C4-2B (cell line): Measurements from ENCODE around the gene MYO1H.

Source experiments
- H3K27ac ChIP-seq: fragments of 450-650 bp; 2 replicates; pipeline ENCODE4 v1.5.1; 2017
- ZFX ChIP-seq: fragments of 450-650 bp; IDR thresholded peaks from 2 replicates; pipeline ENCODE4 v1.6.1; 2017
- TF ChIP-seq, protein P1 (sequence below): fragments of 450-650 bp; conservative IDR thresholded peaks from 2 replicates; pipeline ENCODE4 v1.5.1; 2017; ENCODE audit warnings: mild to moderate bottlenecking

Gene MYO1H

DNA sequence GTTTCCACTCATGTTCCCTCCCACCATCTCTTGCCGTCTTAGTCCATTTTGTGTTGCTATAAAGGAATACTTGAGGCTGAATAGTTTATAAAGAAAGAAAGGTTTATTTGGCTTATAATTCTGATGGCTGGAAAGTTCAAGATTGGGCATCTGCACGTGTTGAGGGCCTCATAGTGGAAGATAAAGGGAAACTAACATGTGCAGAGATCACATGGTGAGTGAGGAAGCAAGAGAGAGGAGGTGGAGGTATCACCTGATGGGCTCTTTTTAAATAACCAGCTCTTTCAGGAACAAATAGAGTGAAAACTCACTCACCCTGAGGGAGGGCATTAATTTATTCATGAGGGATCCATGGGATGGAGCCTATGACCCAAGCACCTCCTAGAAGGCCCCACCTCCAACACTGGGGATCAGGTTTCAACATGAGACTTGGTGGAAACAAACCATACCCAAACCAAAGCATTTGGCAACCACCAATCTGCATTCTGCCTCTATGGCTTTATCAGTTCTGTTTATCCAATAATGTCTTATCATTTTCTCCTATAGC lies 29.5 kb downstream of the MYO1H start:
- no peak for TF ChIP-seq ZFX
- TF ChIP-seq, protein P1, sequence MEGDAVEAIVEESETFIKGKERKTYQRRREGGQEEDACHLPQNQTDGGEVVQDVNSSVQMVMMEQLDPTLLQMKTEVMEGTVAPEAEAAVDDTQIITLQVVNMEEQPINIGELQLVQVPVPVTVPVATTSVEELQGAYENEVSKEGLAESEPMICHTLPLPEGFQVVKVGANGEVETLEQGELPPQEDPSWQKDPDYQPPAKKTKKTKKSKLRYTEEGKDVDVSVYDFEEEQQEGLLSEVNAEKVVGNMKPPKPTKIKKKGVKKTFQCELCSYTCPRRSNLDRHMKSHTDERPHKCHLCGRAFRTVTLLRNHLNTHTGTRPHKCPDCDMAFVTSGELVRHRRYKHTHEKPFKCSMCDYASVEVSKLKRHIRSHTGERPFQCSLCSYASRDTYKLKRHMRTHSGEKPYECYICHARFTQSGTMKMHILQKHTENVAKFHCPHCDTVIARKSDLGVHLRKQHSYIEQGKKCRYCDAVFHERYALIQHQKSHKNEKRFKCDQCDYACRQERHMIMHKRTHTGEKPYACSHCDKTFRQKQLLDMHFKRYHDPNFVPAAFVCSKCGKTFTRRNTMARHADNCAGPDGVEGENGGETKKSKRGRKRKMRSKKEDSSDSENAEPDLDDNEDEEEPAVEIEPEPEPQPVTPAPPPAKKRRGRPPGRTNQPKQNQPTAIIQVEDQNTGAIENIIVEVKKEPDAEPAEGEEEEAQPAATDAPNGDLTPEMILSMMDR: no peak
- no peak overlapping the region for H3K27ac ChIP-seq

DNA sequence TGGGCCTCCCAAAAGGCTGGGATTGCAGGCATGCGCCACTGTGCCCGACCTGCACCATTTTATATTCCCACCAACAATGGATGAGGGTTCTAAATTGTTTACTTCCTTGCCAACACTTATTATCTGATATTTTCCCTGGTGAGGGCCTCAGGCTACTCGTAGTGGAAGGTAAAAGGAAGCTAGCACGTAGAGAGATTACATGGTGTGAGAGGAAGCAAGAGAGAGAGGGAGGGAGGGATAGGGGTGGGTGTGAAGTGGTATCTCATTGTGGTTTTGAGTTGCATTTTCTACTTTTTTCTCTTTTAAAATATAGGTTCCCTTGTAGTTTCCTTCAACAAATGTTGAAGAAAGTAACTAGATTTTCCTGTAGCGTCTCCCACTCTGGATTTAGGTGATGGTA lies 30.9 kb downstream of the MYO1H start:
- no peak overlapping the region for H3K27ac ChIP-seq
- no peak for TF ChIP-seq ZFX
- TF ChIP-seq, protein P1: no peak

DNA sequence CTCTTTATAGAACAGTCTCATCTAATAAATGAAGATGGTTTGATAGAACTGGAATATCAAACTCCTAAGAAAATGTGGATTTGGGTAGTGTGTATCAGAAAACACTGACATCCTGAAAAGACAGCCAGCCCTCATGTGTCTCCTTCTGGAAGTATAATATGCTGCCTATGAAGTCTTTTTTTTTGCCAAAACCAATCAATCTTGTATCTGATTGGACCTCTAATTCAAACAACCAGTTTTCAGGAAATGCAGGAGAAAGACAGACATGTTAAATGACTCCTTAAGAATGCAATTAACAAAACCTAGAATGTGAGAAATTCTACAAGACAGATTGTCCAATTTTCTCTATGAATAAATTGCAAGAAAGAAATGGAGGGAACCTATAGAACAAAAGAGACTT lies 34.3 kb downstream of the MYO1H start:
- no peak for TF ChIP-seq ZFX
- TF ChIP-seq, protein P1: no peak
- H3K27ac ChIP-seq: no peak overlapping the region

DNA sequence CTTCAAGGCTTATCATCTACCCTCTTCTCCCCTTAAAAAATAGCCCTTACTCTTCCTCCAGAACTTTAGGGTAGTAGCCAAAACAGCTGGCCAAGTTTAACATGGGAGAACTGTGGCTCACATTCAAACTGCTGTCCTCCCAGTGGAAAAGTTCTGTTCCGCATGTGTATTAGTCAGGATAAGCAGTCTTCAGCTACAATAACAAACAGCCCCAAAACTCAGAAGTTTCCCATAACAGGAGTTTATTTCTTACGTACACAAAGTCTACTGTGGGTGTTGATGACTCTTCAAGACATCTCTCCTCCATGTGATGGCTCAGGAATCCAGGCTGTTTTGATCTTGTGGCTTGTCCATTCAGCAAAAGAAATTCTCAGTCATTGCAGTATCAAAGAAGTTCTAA lies 35.5 kb downstream of the MYO1H start:
- no peak overlapping the region for H3K27ac ChIP-seq
- TF ChIP-seq ZFX: no peak
- TF ChIP-seq, protein P1: no peak

DNA sequence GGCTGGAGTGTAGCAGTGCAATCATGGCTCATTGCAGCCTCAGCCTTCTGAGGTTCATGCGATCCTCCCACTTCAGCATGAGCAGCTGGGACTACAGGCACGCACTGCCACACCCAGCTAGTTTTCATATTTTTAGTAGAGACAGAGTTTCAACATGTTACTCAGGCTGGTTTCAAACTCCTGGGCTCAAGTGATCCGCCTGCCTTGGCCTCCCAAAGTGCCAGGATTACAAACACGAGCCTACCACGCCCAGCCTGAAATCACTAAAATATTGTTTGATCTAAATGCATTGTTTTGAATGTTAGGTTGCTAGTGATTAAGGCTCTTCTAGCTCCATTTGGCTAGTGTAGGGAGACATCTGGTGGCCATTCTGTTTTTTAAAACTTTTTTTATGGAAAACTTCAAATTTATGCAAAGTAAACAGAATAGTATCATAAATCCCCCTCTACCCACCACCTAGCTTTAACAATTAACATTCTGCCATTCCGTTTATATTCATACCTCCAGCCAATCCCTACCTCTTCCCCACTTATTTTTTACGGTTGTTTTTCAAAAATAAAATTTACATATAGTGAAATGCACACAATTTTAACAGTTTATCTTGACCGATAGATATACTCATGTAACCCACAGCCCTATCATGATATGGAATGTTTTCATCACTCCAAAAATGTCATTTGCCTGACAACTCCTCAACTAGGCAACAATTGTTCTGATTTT lies 37.8 kb downstream of the MYO1H start:
- no peak for TF ChIP-seq ZFX
- TF ChIP-seq, protein P1: peak; percentile 68
- peak overlapping the region; percentile 35; the same call in 1 of the 2 replicates for H3K27ac ChIP-seq

DNA sequence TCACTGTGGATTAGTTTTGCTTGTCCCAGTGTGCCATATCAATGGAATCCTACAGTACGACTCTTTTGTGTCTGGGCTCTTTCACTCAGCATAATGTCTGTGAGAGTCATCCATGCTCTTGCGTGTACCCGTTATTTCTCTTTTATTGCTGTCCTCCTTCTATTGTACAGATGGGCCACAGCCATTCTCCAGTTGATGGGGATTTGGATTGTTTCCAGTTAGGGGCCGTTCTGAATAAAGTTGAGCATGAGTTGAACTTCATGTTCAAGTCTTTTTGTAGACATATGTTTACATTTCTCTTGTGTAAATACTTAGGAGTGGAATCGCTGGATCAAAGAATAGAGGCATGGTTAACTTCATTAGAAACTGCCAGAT lies 38.3 kb downstream of the MYO1H start:
- no peak overlapping the region for H3K27ac ChIP-seq
- no peak for TF ChIP-seq ZFX
- TF ChIP-seq, protein P1: no peak

DNA sequence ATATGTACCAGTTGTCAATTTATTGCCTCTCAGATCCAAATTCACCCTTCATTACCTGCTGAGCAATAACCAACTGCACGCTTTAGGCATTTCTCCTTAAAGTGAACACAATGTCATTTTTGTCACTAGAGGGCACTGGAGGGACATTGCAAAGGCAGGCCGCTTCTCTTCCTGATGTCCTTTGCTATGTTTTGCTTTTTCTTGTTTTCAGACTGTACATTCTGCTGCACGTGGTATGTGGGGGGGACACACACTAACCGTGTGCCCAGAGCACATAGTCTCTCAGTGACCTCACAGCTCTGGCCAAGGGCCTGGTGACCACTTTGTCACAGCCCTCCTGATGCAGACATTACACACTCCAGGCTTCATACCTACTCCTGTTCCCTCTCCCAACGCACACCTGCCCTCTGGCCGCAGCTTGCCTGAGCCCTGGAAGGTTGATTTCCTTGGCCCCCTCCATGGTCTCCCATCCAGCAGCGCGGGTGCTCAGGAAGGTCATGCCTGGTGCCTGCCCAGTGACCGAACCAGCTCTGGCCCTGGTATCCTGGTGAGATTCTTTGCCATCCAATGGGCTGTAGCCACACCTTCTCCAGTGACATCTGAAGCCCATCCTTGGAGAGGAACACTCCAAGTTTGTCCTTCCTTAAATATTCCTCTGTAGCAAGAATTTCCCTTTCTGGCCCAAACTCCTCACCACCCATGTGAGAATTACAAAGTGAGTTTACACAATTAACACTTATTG lies 39.9 kb downstream of the MYO1H start:
- TF ChIP-seq, protein P1: peak; percentile 72
- TF ChIP-seq ZFX: no peak
- H3K27ac ChIP-seq: no peak overlapping the region
